H1 (cell line): ENCODE measurements around the gene FAM9C. TPM values are rescaled to one million over a fixed set of nuclear protein-coding genes. Genes with fewer than 3 reads are reported as not detected.

ENCODE experiments used
- CTCF ChIA-PET: fragments of 300-600 bp; sonication (Branson Sonifier 250); formaldehyde crosslinking; loops from one replicate; lab custom pipeline; 2021; ENCODE audit not compliant: partially characterized antibody; lab: Charles Lee
- POLR2A ChIA-PET: fragments of 300-600 bp; sonication (Branson Sonifier 250); formaldehyde crosslinking; loops from one replicate; lab custom pipeline; 2021; ENCODE audit warnings: inconsistent platforms; ENCODE audit not compliant: partially characterized antibody; lab: Charles Lee
- DNase-seq, 2 experiments: peaks; one replicate each; pipeline versions ENCODE4 v3.0.0 to v3.0.0-alpha.2; 2010 to 2022; ENCODE audit warnings: low spot score in 2 of 2, low read depth in 1 of 2, mixed read lengths in 1 of 2
- FAIRE-seq: peaks from 2 replicates; lab custom pipeline; 2011; peaks lifted over from hg19 to GRCh38; lab: Jason Lieb, UNC
- H2AFZ ChIP-seq: 2 replicates; pipeline ENCODE4 v1.8.1; 2012; ENCODE audit warnings: low read length, inconsistent platforms
- H2AK5ac ChIP-seq: 2 replicates; pipeline ENCODE4 v1.6.1; 2013; ENCODE audit warnings: low read depth, low read length
- H2BK120ac ChIP-seq: replicated peaks from 2 replicates; pipeline ENCODE3; 2013; ENCODE audit warnings: low read depth, low read length, inconsistent platforms
- H2BK12ac ChIP-seq: 2 replicates; pipeline ENCODE4 v1.6.1; 2013; ENCODE audit warnings: low read depth, low read length
- H2BK15ac ChIP-seq: 2 replicates; pipeline ENCODE4 v1.6.1; 2013; ENCODE audit warnings: low read length
- H2BK20ac ChIP-seq: 2 replicates; pipeline ENCODE4 v1.6.1; 2013; ENCODE audit warnings: low read length
- H2BK5ac ChIP-seq: 2 replicates; pipeline ENCODE4 v1.6.1; 2013; ENCODE audit warnings: low read depth, low read length
- H3K14ac ChIP-seq: 2 replicates; pipeline ENCODE4 v1.6.1; 2013; ENCODE audit warnings: inconsistent platforms; ENCODE audit not compliant: insufficient read length
- H3K18ac ChIP-seq: 2 replicates; pipeline ENCODE4 v1.6.1; 2013; ENCODE audit warnings: low read length; ENCODE audit errors: extremely low read depth
- H3K23ac ChIP-seq: 2 replicates; pipeline ENCODE4 v1.6.1; 2013; ENCODE audit warnings: inconsistent platforms; ENCODE audit not compliant: insufficient read length
- H3K23me2 ChIP-seq: 2 replicates; pipeline ENCODE4 v1.6.1; 2013; ENCODE audit warnings: low read depth, low read length
- H3K27ac ChIP-seq: 2 replicates; pipeline ENCODE4 v1.6.1; 2011; ENCODE audit warnings: low read depth, low read length, inconsistent platforms
- H3K27me3 ChIP-seq, 4 experiments: replicated peaks in 1 of 4; 1 replicate in 1 of 4; 2 replicates in 3 of 4; pipeline versions ENCODE4 v1.6.1 to v1.8.1; 2011 to 2013; ENCODE audit warnings: low read length in 3 of 4, mild to moderate bottlenecking in 3 of 4, inconsistent platforms in 2 of 4, mixed read lengths in 2 of 4, moderate library complexity in 1 of 4; ENCODE audit not compliant: control insufficient read depth in 3 of 4, insufficient read depth in 3 of 4; ENCODE audit errors: extremely low read depth in 1 of 4
- H3K36me3 ChIP-seq, 4 experiments: 2 replicates each; pipeline versions ENCODE4 v1.6.1 to v1.8.1; 2011 to 2013; ENCODE audit warnings: mild to moderate bottlenecking in 4 of 4, low read length in 3 of 4, moderate library complexity in 2 of 4, control low read depth in 1 of 4, inconsistent platforms in 1 of 4; ENCODE audit not compliant: insufficient read depth in 4 of 4, control insufficient read depth in 2 of 4
- H3K4ac ChIP-seq: replicated peaks from 2 replicates; pipeline ENCODE3; 2013; ENCODE audit warnings: low read length, low read depth, mixed read lengths, inconsistent platforms; ENCODE audit not compliant: insufficient read length
- H3K4me1 ChIP-seq, 4 experiments: replicated peaks in 1 of 4; 1 replicate in 1 of 4; 2 replicates in 3 of 4; pipeline versions ENCODE4 v1.6.1 to v1.8.1; 2011 to 2013; ENCODE audit warnings: low read length in 3 of 4, inconsistent platforms in 2 of 4, mixed read lengths in 1 of 4; ENCODE audit not compliant: insufficient read depth in 4 of 4, control insufficient read depth in 3 of 4
- H3K4me2 ChIP-seq, 2 experiments: 2 replicates each; pipeline versions ENCODE4 v1.6.1 to v1.8.1; 2011 to 2013; ENCODE audit warnings: low read depth in 2 of 2, low read length in 2 of 2, control low read depth in 1 of 2, inconsistent platforms in 1 of 2, mild to moderate bottlenecking in 1 of 2; ENCODE audit not compliant: insufficient read depth in 1 of 2
- H3K4me3 ChIP-seq, 4 experiments: fragments of 200-600, 300-600 bp in 1 of 4; sonication (generic), shearing (Covaris generic), sonication (Bioruptor Twin) in 1 of 4; 2 replicates each; pipeline versions ENCODE4 v1.5.1 to v1.8.1; 2011 to 2016; ENCODE audit warnings: low read length in 4 of 4, low read depth in 3 of 4, control low read depth in 2 of 4, inconsistent platforms in 2 of 4, mild to moderate bottlenecking in 2 of 4, mixed read lengths in 1 of 4, moderate library complexity in 1 of 4; ENCODE audit not compliant: insufficient read depth in 2 of 4; ENCODE audit errors: extremely low read depth in 1 of 4
- H3K56ac ChIP-seq: replicated peaks from 2 replicates; pipeline ENCODE3; 2013; ENCODE audit warnings: low read depth, mild to moderate bottlenecking, mixed read lengths, low read length, inconsistent platforms; ENCODE audit not compliant: insufficient read length
- H3K79me1 ChIP-seq: 2 replicates; pipeline ENCODE4 v1.6.1; 2013; ENCODE audit warnings: low read depth, low read length, control low read depth
- H3K79me2 ChIP-seq, 2 experiments: 2 replicates each; pipeline versions ENCODE4 v1.6.1 to v1.8.1; 2012 to 2013; ENCODE audit warnings: low read length in 2 of 2, mild to moderate bottlenecking in 2 of 2, inconsistent platforms in 1 of 2; ENCODE audit not compliant: insufficient read depth in 2 of 2, control insufficient read depth in 1 of 2
- H3K9ac ChIP-seq, 4 experiments: replicated peaks in 1 of 4; 1 replicate in 1 of 4; 2 replicates in 3 of 4; pipeline versions ENCODE4 v1.6.1 to v1.8.1; 2011 to 2013; ENCODE audit warnings: low read depth in 3 of 4, low read length in 3 of 4, control low read depth in 2 of 4, mild to moderate bottlenecking in 2 of 4, moderate library complexity in 2 of 4, inconsistent platforms in 1 of 4; ENCODE audit errors: extremely low read depth in 1 of 4
- H3K9me3 ChIP-seq, 2 experiments: 2 replicates each; pipeline versions ENCODE4 v1.6.1 to v1.8.1; 2012 to 2013; ENCODE audit warnings: mild to moderate bottlenecking in 2 of 2, moderate library complexity in 2 of 2, control low read depth in 1 of 2, inconsistent platforms in 1 of 2, low read depth in 1 of 2, low read length in 1 of 2, mixed read lengths in 1 of 2; ENCODE audit not compliant: insufficient read depth in 2 of 2
- H4K20me1 ChIP-seq, 2 experiments: replicated peaks in 1 of 2; 2 replicates each; pipeline versions ENCODE3 to v1.8.1; 2011 to 2013; ENCODE audit warnings: inconsistent platforms in 2 of 2, low read length in 2 of 2, mild to moderate bottlenecking in 1 of 2; ENCODE audit not compliant: insufficient read depth in 2 of 2, control insufficient read depth in 1 of 2
- H4K5ac ChIP-seq: 2 replicates; pipeline ENCODE4 v1.6.1; 2013; ENCODE audit warnings: low read length, low read depth, mixed read lengths, inconsistent platforms; ENCODE audit not compliant: insufficient read length
- H4K8ac ChIP-seq: 2 replicates; pipeline ENCODE4 v1.8.0; 2013; ENCODE audit warnings: mild to moderate bottlenecking, moderate library complexity, low read length, inconsistent platforms; ENCODE audit not compliant: insufficient read depth; ENCODE audit errors: extremely low read depth
- H4K91ac ChIP-seq: replicated peaks from 2 replicates; pipeline ENCODE3; 2013; ENCODE audit warnings: low read length, mixed read lengths, inconsistent platforms; ENCODE audit not compliant: insufficient read length
- JUN ChIP-seq: IDR thresholded peaks from 2 replicates; pipeline ENCODE4 v1.6.1; 2011; ENCODE audit warnings: low read depth, mild to moderate bottlenecking, improper control_type of control experiment, low read length
- WGBS, 2 experiments: shearing (Covaris generic) in 1 of 2; methylation state at CpG; one replicate each; pipeline versions ENCODE4 v1.1.6 to v1.1.7; 2013 to 2015; ENCODE audit warnings: low lambda C conversion rate in 2 of 2, mixed read lengths in 2 of 2, inconsistent platforms in 1 of 2, low coverage in 1 of 2, missing lambda C conversion rate in 1 of 2; ENCODE audit not compliant: insufficient replicate concordance in 2 of 2, insufficient coverage in 1 of 2, insufficient read length in 1 of 2; ENCODE audit errors: extremely low coverage in 1 of 2, missing lambda C conversion rate in 1 of 2; 5-methylcytosine and 5-hydroxymethylcytosine counted together
- polyA plus RNA-seq, 7 experiments: library from polyadenylated mRNA; depleted of rRNA in 3 of 7; stranded (reverse) in 5 of 7; unstranded in 2 of 7; fragments of >200 nt in 5 of 7; fragments of 200-250 nt in 2 of 7; gene quantifications; 1 replicate in 5 of 7; 2 replicates in 1 of 7; 4 replicates in 1 of 7; pipeline versions ENCODE4 v1.2.1 to v1.2.3, GENCODE V29; 2011 to 2013; ENCODE audit warnings: missing spikeins in 2 of 7, mixed read lengths in 2 of 7
- total RNA-seq: library from RNA; stranded (reverse); fragmentation: NEBNext Ultra II Directional; extraction: Animal tissue kit (Norgen Biotek cat#: 25700); gene quantifications from 2 replicates; pipeline ENCODE4 v1.2.1, GENCODE V29; 2021

The FAM9C gene
- total and polyA plus RNA-seq, 2 of the 8 experiments (the other 6 are each of a cell fraction or from before 2014, with no cell fraction given), result not detected

- Histone ChIP-seq H3K4ac (no peak overlapping the region), H2BK15ac (no peak overlapping the region), H2BK20ac (no peak overlapping the region), H2BK5ac (no peak overlapping the region), H3K18ac (no peak overlapping the region), H3K23ac (no peak overlapping the region), H2AK5ac (no peak overlapping the region), H3K4me2 (no peak overlapping the region), H2BK12ac (no peak overlapping the region), H3K27me3 (no peaks in the 10 kb centered on the region), H2BK120ac (no peak overlapping the region), H3K4me1 (no peaks in the 10 kb centered on the region), H3K56ac (no peak overlapping the region), H4K5ac (no peak overlapping the region), H3K79me2 (no peaks in the 10 kb centered on the region), H3K4me3 (no peak overlapping the region), H3K27ac (no peak overlapping the region), H3K23me2 (no peaks in the 10 kb centered on the region), H3K36me3 (no peaks in the 10 kb centered on the region)
- WGBS, 2 experiments, result 92% methylated on average over 2 of the region's 2 CpGs; no CpG with 5 or more reads in 1 of the 2 experiments
- DNase-seq (no peak), FAIRE-seq (no peak)
- POLR2A ChIA-PET, result interaction anchor here (0.6 to 1.2 kb wide), 2 partner anchors 11 to 125 kb away, joined by 3 to 6 read pairs; no protein-coding TSS in a partner anchor
- no peak for TF ChIP-seq JUN
- TF ChIP-seq, all 59 proteins: peak for 0
- no peaks in the 10 kb centered on the region for H4K20me1 ChIP-seq
- no peaks in the 10 kb centered on the region for H3K79me1 ChIP-seq
- H4K91ac ChIP-seq, result no peak overlapping the region
- H2AFZ ChIP-seq, result no peak overlapping the region
- H4K8ac ChIP-seq, result no peak overlapping the region
- no peak overlapping the region for H3K9ac ChIP-seq
- H3K14ac ChIP-seq, result no peak overlapping the region
- CTCF ChIA-PET, result no interaction called here
- no peaks in the 10 kb centered on the region for H3K9me3 ChIP-seq
Observed at GRCh38 chrX:12986886-12987285, 57.5 kb downstream of the FAM9C start.
